GM21447 (cell line): Measurements from ENCODE around the gene LILRB5.
"Not testable (repeated sequence)": the region's sequence is repeated elsewhere in the genome, so short reads cannot be mapped to it uniquely, and the experiment has no call there.

ENCODE experiments used
- ATAC-seq: cut with Tn5 transposase; IDR thresholded peaks from one replicate; pipeline ENCODE4 v1.9.1; 2021; ENCODE audit not compliant: unreplicated experiment

The LILRB5 gene

DNA sequence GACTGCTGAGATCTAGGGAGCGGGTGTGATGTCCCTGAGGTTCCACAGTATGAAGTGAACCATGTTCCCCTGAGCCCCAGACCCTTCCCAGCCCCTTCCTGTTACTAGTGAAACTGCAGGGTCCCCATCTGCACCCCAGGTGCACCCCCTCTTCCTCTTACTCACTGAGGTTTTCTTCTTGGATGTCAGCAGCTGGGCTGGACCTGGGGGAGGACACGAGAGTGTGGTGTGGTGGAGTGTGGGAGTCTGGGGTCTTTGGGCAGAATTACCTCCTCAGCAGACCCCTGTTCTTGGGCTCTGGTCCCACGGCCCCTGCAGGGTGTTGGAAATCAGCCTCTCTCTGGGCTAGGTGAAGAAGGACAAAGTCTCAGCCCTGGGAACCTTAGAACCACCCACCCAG is 11.1 kb downstream of the LILRB5 start:
- ATAC-seq, result no peak

DNA sequence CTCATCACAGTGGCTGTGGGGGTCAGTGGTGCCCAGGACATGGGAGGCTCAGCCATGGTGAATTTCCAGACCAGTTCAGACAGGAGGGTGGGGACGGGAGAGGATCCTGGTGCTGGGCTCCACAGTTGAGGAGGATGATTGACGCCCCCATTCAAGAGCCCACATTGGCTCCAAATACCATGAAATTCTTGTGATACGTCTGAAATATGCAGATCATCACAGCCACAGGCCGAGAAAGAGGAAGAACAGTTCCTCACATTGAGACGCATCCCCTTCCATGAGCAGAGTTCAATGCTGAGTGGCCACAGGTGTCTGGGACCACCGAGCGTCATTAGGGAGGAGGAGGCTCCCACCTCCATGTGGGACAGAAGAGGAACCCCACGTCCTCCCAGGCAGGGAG is 13.3 kb downstream of the LILRB5 start:
- not testable (repeated sequence) for ATAC-seq

DNA sequence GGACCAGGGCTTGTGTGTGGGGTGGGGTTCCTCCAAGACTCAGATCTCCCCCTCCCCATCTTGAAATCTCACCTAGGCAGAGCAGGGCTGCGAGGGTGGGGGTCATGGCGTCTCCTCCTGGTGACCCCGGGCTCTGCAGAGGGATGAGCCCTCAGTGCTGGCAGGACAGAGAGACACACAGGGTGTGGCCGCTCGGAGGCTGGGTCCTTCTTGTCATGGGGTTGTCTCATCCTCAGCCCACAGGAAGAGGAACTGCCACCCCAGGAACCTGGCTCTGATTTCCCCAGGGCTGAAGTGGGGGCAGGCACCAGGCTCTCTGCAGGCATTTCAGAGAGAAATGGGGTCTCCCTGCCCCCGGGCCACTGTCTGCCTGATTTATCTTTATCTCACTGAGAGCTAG is 14.4 kb downstream of the LILRB5 start, which contains the start of gene LILRA6:
LILRA6 (minus strand) TSS at position 145 of the 400 bp plus-strand sequence.
- ATAC-seq, result not testable (repeated sequence)

DNA sequence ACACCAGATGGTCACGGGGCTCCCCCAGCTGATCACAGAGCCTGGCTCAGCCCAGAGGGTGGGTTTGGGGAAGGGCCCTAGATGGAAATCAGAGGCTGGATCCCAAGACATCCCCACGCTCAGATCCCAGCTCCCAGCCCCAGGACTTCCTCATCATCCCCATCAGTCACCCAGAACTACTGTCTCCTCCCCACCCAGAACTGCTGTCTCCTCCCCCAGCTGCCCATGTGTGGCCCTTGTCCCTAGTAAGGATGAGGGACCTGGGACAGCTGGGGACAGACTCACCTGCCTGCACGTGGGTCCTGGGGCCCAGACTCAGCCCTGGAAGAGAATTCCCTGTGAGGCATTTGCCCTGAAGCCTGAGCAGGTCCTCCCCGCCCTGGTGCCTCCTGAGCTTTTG is 14.8 kb downstream of the LILRB5 start:
- ATAC-seq, result not testable (repeated sequence)

DNA sequence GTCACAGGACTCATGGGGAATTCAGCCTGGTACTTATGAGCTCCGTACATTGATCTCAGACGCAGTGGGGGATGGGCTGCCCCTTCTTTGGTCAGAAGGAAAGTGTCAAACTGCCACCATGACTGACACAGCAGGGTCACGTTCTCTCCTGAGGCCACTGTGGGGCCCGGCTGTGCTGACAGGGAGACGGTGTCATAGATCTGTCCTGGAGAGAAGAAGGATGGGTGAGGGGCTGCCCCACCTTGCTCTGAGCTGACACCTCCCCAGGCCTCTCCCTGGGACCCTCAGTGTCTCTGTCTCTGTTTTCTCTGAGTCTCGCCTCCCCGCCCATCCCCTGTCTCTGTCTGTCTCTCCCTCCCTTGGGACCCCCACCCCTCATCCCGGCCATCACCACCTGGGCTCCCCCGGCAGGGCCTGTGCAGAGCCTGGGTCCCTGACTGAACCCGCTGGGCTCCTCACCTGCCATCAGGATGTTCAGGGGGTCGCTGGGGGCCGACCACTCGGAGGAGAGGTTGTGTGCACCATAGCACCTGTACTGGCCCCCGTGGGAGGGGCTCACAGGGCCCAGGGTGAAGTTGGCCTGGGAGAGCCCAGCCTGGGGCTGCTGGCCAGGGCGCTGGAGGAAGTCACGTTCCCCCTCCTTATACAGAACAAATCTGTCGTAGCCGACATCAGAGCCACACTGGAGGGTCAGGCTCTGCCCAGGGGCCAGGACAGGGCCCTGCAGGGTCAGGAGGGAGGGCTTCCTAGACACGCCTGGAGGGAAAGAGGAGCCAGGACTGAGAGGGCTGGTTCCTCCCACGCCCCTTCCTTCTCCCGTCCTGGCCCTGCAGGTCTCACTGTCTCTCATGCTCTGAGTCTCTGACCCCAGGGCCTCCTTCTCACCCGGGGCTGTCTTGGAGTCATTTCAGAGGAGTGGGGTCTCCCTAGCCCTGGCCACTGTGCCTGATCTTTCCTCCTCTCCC is 16.4 kb downstream of the LILRB5 start:
- not testable (repeated sequence) for ATAC-seq

DNA sequence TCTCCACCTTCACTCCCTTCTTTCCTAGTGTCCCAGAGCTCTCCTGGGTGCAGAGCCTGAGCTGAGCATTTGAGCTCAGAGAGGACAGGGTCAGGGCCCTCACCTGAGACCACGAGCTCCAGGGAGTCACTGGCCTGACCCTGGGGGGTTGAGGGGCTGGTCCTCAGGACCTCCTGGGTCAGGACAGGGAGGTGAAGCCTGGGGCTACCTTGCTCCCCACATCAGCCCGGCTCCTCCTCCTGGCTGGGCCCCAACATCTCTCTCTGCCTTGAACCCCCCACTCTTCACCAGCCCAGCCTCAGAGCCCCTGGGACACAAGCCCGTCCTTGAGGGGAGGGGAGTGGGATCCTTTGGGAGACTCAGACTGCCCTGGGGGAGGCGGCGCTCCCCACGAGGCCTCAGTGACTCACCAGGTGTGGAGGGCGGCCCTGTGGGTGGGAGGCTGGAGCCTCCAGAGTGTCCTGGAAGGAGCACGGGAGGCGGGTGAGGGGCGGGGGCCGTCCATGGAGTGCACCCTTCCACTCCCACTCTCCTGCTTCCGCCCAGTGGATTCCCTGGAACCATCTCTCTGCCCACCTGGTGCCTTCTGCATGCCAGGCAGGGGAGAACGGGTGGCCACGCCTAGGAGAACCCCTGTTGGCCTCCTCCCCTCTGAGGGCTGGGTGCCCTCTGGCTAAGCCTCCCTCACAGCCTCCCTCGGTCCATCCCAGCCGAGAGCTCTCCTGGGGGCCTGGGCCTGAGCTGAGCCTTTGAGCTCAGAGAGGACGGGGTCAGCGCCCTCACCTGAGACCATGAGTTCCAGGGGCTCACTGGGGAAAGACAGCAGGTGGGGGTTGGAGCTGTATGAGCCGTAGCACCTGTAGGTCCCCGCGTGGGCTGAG is 17.3 kb downstream of the LILRB5 start:
- ATAC-seq, result not testable (repeated sequence)

GRCh38 chr19:54233941-54234340 is 23.1 kb downstream of the LILRB5 start:
- no peak for ATAC-seq

- peak; percentile 65 for ATAC-seq
Observed at GRCh38 chr19:54231077-54231931, 25.8 kb downstream of the LILRB5 start.

- no peak for ATAC-seq
Observed at GRCh38 chr19:54230031-54230430, 27.0 kb downstream of the LILRB5 start.

DNA sequence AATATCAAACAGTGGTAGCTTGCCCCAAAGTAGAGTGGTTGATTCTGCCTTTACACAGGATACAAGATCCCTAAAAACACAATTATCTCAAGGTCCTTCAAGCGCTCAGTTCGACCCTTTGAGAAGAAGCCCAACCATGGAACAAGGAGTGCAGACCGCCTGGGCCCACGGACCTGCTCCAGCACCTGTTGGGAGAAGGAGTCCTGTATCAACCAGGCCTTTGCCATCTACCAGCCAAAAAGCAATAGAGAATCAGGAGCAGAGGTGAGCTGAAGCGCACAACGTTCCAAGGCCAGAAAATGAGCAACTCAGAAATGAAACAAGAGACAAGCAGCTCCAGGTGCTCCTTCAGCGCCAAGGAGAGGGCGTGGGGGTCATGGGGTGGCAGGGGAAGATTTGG is 27.9 kb downstream of the LILRB5 start:
- no peak for ATAC-seq

GRCh38 chr19:54224619-54225018 is 32.5 kb downstream of the LILRB5 start:
- not testable (repeated sequence) for ATAC-seq

DNA sequence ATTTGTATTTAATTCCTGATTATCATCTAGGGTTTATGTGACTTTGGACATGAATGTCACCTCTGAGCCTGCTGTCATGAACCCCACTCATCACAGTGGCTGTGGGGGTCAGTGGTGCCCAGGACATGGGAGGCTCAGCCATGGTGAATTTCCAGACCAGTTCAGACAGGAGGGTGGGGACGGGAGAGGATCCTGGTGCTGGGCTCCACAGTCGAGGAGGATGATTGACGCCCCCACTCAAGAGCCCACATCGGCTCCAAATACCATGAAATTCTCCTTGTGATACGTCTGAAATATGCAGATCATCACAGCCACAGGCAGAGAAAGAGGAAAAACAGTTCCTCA is 33.2 kb downstream of the LILRB5 start:
- not testable (repeated sequence) for ATAC-seq

DNA sequence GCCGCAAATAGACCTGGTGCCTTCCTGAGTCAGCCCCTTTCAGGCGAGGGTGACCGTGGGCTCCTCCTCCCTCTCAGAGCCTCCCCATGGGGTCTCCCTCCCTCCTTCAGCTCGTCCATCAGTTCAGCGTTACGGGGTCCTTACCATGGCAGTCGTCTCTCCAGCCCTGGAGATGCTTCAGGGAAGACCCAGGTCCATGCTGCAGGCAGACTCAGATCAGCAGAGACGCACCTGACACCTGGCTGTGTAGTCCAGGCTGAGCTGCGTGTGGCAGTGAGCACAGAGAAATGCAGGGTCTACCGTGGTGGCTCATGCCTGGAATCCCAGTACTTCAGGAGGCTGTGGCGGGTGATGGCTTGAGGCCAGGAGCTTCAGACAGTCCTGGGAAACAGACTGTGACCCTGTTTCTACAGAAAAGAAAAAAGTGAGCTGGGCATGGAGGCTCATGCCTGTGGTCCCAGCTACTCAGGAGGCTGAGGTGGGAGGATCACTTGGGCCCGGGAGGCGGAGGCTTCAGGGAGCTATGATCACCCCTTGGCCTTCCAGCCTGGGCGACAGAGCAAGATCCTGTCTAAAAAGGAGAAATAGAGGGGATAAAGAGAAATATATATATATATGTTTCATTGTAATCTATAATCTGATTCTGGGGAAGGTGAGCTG is 33.7 kb downstream of the LILRB5 start:
- not testable (repeated sequence) for ATAC-seq

DNA sequence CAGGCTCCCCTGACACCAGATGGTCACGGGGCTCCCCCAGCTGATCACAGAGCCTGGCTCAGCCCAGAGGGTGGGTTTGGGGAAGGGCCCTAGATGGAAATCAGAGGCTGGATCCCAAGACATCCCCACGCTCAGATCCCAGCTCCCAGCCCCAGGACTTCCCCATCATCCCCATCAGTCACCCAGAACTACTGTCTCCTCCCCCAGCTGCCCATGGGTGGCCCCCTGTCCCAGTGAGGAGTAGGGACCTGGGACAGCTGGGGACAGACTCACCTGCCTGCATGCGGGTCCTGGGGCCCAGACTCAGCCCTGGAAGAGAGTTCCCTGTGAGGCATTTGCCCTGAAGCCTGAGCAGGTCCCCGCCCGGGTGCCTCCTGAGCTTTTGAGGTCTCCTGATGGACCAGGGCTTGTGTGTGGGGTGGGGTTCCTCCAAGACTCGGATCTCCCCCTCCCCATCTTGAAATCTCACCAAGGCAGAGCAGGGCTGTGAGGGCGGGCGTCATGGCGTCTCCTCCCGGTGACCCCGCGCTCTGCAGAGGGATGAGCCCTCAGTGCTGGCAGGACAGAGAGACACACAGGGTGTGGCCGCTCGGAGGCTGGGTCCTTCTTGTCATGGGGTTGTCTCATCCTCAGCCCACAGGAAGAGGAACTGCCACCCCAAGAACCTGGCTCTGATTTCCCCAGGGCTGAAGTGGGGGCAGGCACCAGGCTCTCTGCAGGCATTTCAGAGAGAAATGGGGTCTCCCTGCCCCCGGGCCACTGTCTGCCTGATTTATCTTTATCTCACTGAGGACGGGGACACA is 34.4 kb downstream of the LILRB5 start, which contains the start of gene LILRB3:
LILRB3 (minus strand) TSS at position 534 of the 803 bp plus-strand sequence; CDS start at position 503, 31 bp downstream.
- ATAC-seq, result not testable (repeated sequence)

DNA sequence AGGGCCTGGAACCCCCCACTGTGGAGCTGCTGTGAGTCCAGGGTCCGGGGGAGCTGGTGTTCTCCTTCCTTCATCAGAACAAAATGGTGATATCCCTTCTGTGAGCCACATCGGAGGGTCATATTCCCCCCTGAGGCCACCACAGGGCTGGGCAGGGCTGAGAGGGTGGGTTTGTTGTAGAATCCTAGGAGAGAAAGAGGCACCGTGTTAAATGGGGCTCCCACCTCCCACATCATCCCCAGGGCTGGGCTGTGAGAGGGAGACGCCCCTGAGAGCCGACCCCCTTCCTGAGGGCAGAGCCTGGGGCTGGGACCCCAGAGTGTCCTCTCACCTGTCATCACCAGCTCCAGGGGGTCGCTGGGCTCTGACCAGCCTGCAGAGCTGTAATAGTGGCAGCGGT is 35.1 kb downstream of the LILRB5 start:
- ATAC-seq, result not testable (repeated sequence)

- not testable (repeated sequence) for ATAC-seq
Observed at GRCh38 chr19:54219702-54220101, 37.4 kb downstream of the LILRB5 start.

- ATAC-seq, result no peak
Observed at GRCh38 chr19:54218960-54219661, 38.0 kb downstream of the LILRB5 start.

GRCh38 chr19:54218259-54218658 is 38.8 kb downstream of the LILRB5 start:
- no peak for ATAC-seq
